CD4-positive, CD25-positive, alpha-beta regulatory T cell (primary cell): ENCODE results near the gene GRM8. TPM values are rescaled to one million over a fixed set of nuclear protein-coding genes. Genes with fewer than 3 reads are reported as not detected.

Experiments used
- ATAC-seq, 2 donors: fragments of 150-1000 bp; cut with Tn5 transposase; one replicate each; pipeline ENCODE4 v1.10.0; 2021; ENCODE audit warnings: low read depth in 2 of 2, moderate number of reproducible peaks in 2 of 2, moderate library complexity in 1 of 2
- DNase-seq, 3 donors: peaks; one replicate each; pipeline versions ENCODE4 v3.0.0 to v3.0.0-alpha.2; 2012 to 2022; ENCODE audit warnings: mixed read lengths in 1 of 3
- H3K27ac ChIP-seq: one replicate; pipeline ENCODE4 v1.7.0; 2013; ENCODE audit warnings: mild to moderate bottlenecking, low read length; ENCODE audit not compliant: insufficient read depth, poor library complexity, severe bottlenecking
- H3K27me3 ChIP-seq: one replicate; pipeline ENCODE4 v1.7.0; 2013; ENCODE audit warnings: low read length; ENCODE audit not compliant: control insufficient read depth, insufficient read depth
- H3K36me3 ChIP-seq: one replicate; pipeline ENCODE4 v1.7.0; 2013; ENCODE audit warnings: mild to moderate bottlenecking, low read length, moderate library complexity; ENCODE audit not compliant: control insufficient read depth, insufficient read depth
- H3K4me1 ChIP-seq: 2 replicates; pipeline ENCODE4 v1.7.0; 2013; ENCODE audit warnings: mild to moderate bottlenecking, low read length; ENCODE audit not compliant: insufficient read depth, control insufficient read depth, poor library complexity, severe bottlenecking
- H3K4me3 ChIP-seq: one replicate; pipeline ENCODE4 v1.7.0; 2013; ENCODE audit warnings: low read depth, mild to moderate bottlenecking, low read length, moderate library complexity
- H3K9me3 ChIP-seq, 2 experiments: 1 replicate in 1 of 2; 2 replicates in 1 of 2; pipeline ENCODE4 v1.7.0; 2013; ENCODE audit warnings: low read length in 2 of 2, mild to moderate bottlenecking in 1 of 2, moderate library complexity in 1 of 2; ENCODE audit not compliant: control insufficient read depth in 2 of 2
- H3K27ac Mint-ChIP-seq, 3 donors: one replicate each; pipeline ENCODE4 v1.8.0; 2020 to 2022; ENCODE audit warnings: mild to moderate bottlenecking in 3 of 3, mixed read lengths in 3 of 3, moderate library complexity in 2 of 3
- H3K27me3 Mint-ChIP-seq: one replicate; pipeline ENCODE4 v1.8.0; 2022; ENCODE audit warnings: mild to moderate bottlenecking, mixed read lengths
- H3K36me3 Mint-ChIP-seq: one replicate; pipeline ENCODE4 v1.8.0; 2020; ENCODE audit warnings: mixed read lengths
- H3K4me1 Mint-ChIP-seq, 4 donors: one replicate each; pipeline ENCODE4 v1.8.0; 2020 to 2022; ENCODE audit warnings: mixed read lengths in 4 of 4, mild to moderate bottlenecking in 1 of 4
- H3K4me3 Mint-ChIP-seq, 4 donors: one replicate each; pipeline ENCODE4 v1.8.0; 2020 to 2022; ENCODE audit warnings: mild to moderate bottlenecking in 4 of 4, mixed read lengths in 4 of 4, moderate library complexity in 3 of 4
- H3K9me3 Mint-ChIP-seq, 7 donors: one replicate each; pipeline ENCODE4 v1.8.0; 2020 to 2022; ENCODE audit warnings: mixed read lengths in 7 of 7, mild to moderate bottlenecking in 3 of 7, moderate library complexity in 2 of 7
- polyA plus RNA-seq, 4 donors: library from polyadenylated mRNA; unstranded; fragments of 300-500 nt; fragmentation: Illumina TruSeq; gene quantifications; one replicate each; pipeline ENCODE4 v1.2.3, GENCODE V29; 2021
- total RNA-seq: library from RNA; stranded (reverse); gene quantifications from one replicate; pipeline ENCODE4 v1.2.3, GENCODE V29; 2022

Gene GRM8
- total and polyA plus RNA-seq, 5 donors from 2014 or later = not detected

GRCh38 chr7:127135871-127136485 lies 116.8 kb downstream of the GRM8 start:
- no peak overlapping the region for H3K27ac Mint-ChIP-seq
- H3K4me3 ChIP-seq = no peak overlapping the region
- no peak overlapping the region for H3K4me3 Mint-ChIP-seq
- peaks cover 0 to 3% (median 0%) of the 10 kb centered on the region in 7 donors for H3K9me3 Mint-ChIP-seq
- H3K36me3 ChIP-seq = no peaks in the 10 kb centered on the region
- DNase-seq (no peak), ATAC-seq (no peak)
- H3K27me3 Mint-ChIP-seq = no peaks in the 10 kb centered on the region
- no peaks in the 10 kb centered on the region for H3K27me3 ChIP-seq
- H3K27ac ChIP-seq = no peak overlapping the region
- H3K36me3 Mint-ChIP-seq = no peaks in the 10 kb centered on the region
- no peaks in the 10 kb centered on the region for H3K4me1 Mint-ChIP-seq
- no peaks in the 10 kb centered on the region for H3K9me3 ChIP-seq
- H3K4me1 ChIP-seq = no peaks in the 10 kb centered on the region

- no peaks in the 10 kb centered on the region for H3K27me3 ChIP-seq
- Mint-ChIP-seq H3K4me1 (no peaks in the 10 kb centered on the region), H3K36me3 (no peaks in the 10 kb centered on the region)
Measured at GRCh38 chr7:127123220-127123619, 129.5 kb downstream of the GRM8 start.

GRCh38 chr7:127119517-127119916 lies 133.2 kb downstream of the GRM8 start:
- Mint-ChIP-seq H3K4me3 (no peak overlapping the region), H3K27me3 (no peaks in the 10 kb centered on the region)
- H3K27ac ChIP-seq = no peak overlapping the region

More at GRCh38 chr7:127123220-127123619, 129.5 kb downstream of the GRM8 start:
- Histone ChIP-seq H3K9me3 (no peaks in the 10 kb centered on the region), H3K27ac (no peak overlapping the region), H3K4me3 (no peak overlapping the region), H3K36me3 (no peaks in the 10 kb centered on the region), H3K4me1 (no peaks in the 10 kb centered on the region)
- no peaks in the 10 kb centered on the region for H3K27me3 Mint-ChIP-seq
- ATAC-seq (no peak), DNase-seq (no peak)
- H3K9me3 Mint-ChIP-seq = peaks cover 0 to 3% (median 0%) of the 10 kb centered on the region in 7 donors
- no peak overlapping the region for H3K27ac Mint-ChIP-seq
- H3K4me3 Mint-ChIP-seq = no peak overlapping the region

GRCh38 chr7:127114742-127115265 lies 137.9 kb downstream of the GRM8 start:
- H3K36me3 ChIP-seq = no peaks in the 10 kb centered on the region
- H3K27me3 ChIP-seq = no peaks in the 10 kb centered on the region
- Mint-ChIP-seq H3K36me3 (no peaks in the 10 kb centered on the region), H3K9me3 (peaks cover 0 to 5% (median 2%) of the 10 kb centered on the region in 7 donors), H3K4me3 (no peak overlapping the region), H3K27ac (no peak overlapping the region), H3K27me3 (peaks cover 2% of the 10 kb centered on the region), H3K4me1 (no peaks in the 10 kb centered on the region)
- ATAC-seq = no peak
- DNase-seq = no peak
- H3K4me1 ChIP-seq = no peaks in the 10 kb centered on the region
- no peak overlapping the region for H3K27ac ChIP-seq
- H3K9me3 ChIP-seq = no peaks in the 10 kb centered on the region
- no peak overlapping the region for H3K4me3 ChIP-seq

More at GRCh38 chr7:127119517-127119916, 133.2 kb downstream of the GRM8 start:
- Mint-ChIP-seq H3K27ac (no peak overlapping the region), H3K36me3 (no peaks in the 10 kb centered on the region), H3K4me1 (no peaks in the 10 kb centered on the region), H3K9me3 (peaks cover 0 to 3% (median 0%) of the 10 kb centered on the region in 7 donors)
- no peak for DNase-seq
- Histone ChIP-seq H3K4me3 (no peak overlapping the region), H3K9me3 (no peaks in the 10 kb centered on the region), H3K27me3 (no peaks in the 10 kb centered on the region), H3K4me1 (no peaks in the 10 kb centered on the region), H3K36me3 (no peaks in the 10 kb centered on the region)
- no peak for ATAC-seq

- no peaks in the 10 kb centered on the region for H3K9me3 ChIP-seq
- H3K36me3 ChIP-seq = no peaks in the 10 kb centered on the region
- ATAC-seq (no peak), DNase-seq (peak; percentile 3 to 46 (median 11))
- H3K27ac Mint-ChIP-seq = no peak overlapping the region
- no peak overlapping the region for H3K4me3 Mint-ChIP-seq
- peaks cover 8% of the 10 kb centered on the region for H3K27me3 Mint-ChIP-seq
- no peaks in the 10 kb centered on the region for H3K27me3 ChIP-seq
- no peaks in the 10 kb centered on the region for H3K4me1 ChIP-seq
- H3K9me3 Mint-ChIP-seq = peaks cover 0 to 19% (median 5%) of the 10 kb centered on the region in 7 donors
- no peaks in the 10 kb centered on the region for H3K4me1 Mint-ChIP-seq
- H3K36me3 Mint-ChIP-seq = no peaks in the 10 kb centered on the region
- no peak overlapping the region for H3K4me3 ChIP-seq
- H3K27ac ChIP-seq = no peak overlapping the region
Measured at GRCh38 chr7:127107601-127108007, 145.1 kb downstream of the GRM8 start.

- Mint-ChIP-seq H3K4me3 (no peak overlapping the region), H3K27ac (no peak overlapping the region), H3K9me3 (peaks cover 0 to 3% (median 0%) of the 10 kb centered on the region in 7 donors), H3K27me3 (no peaks in the 10 kb centered on the region), H3K36me3 (no peaks in the 10 kb centered on the region), H3K4me1 (no peaks in the 10 kb centered on the region)
- ATAC-seq (no peak), DNase-seq (no peak)
- Histone ChIP-seq H3K9me3 (no peaks in the 10 kb centered on the region), H3K27me3 (no peaks in the 10 kb centered on the region), H3K27ac (no peak overlapping the region), H3K36me3 (no peaks in the 10 kb centered on the region), H3K4me1 (no peaks in the 10 kb centered on the region), H3K4me3 (no peak overlapping the region)
Measured at GRCh38 chr7:127093340-127093739, 159.4 kb downstream of the GRM8 start.

- Mint-ChIP-seq H3K4me1 (no peaks in the 10 kb centered on the region), H3K27me3 (no peaks in the 10 kb centered on the region), H3K9me3 (peaks cover 0 to 3% (median 0%) of the 10 kb centered on the region in 7 donors), H3K36me3 (no peaks in the 10 kb centered on the region), H3K27ac (no peak overlapping the region), H3K4me3 (no peak overlapping the region)
- Histone ChIP-seq H3K27me3 (no peaks in the 10 kb centered on the region), H3K4me3 (no peak overlapping the region), H3K9me3 (no peaks in the 10 kb centered on the region), H3K36me3 (no peaks in the 10 kb centered on the region), H3K4me1 (no peaks in the 10 kb centered on the region), H3K27ac (no peak overlapping the region)
- DNase-seq (no peak), ATAC-seq (no peak)
Measured at GRCh38 chr7:127091620-127092019, 161.1 kb downstream of the GRM8 start.

- H3K4me1 Mint-ChIP-seq = no peaks in the 10 kb centered on the region
- no peak overlapping the region for H3K27ac ChIP-seq
- no peaks in the 10 kb centered on the region for H3K36me3 Mint-ChIP-seq
- H3K4me1 ChIP-seq = no peaks in the 10 kb centered on the region
- no peaks in the 10 kb centered on the region for H3K27me3 Mint-ChIP-seq
- peaks cover 0 to 3% (median under 1%) of the 10 kb centered on the region in 7 donors for H3K9me3 Mint-ChIP-seq
- ATAC-seq = no peak
- no peak for DNase-seq
- H3K27me3 ChIP-seq = no peaks in the 10 kb centered on the region
- H3K27ac Mint-ChIP-seq = peak overlapping the region in 1 of 3 donors; percentile 21
- no peak overlapping the region for H3K4me3 Mint-ChIP-seq
- no peaks in the 10 kb centered on the region for H3K9me3 ChIP-seq
- H3K36me3 ChIP-seq = no peaks in the 10 kb centered on the region
- no peak overlapping the region for H3K4me3 ChIP-seq
Measured at GRCh38 chr7:127089146-127089545, 163.6 kb downstream of the GRM8 start.
